HL-60 (cell line): ENCODE data around the gene UBR4.

Experiments
- DNase-seq, 2 experiments: peaks; one replicate each; pipeline ENCODE4 v3.0.0-alpha.2; 2010 to 2020; ENCODE audit warnings: low read depth in 1 of 2, low spot score in 1 of 2
- H3K27ac ChIP-seq: fragments of 250-450 bp; sonication (Bioruptor Pico); replicated peaks from 2 replicates; pipeline ENCODE4 v1.5.1; 2020; ENCODE audit warnings: mild to moderate bottlenecking, moderate library complexity
- H3K27me3 ChIP-seq: fragments of 250-450 bp; sonication (Bioruptor Pico); 2 replicates; pipeline ENCODE4 v1.5.1; 2021; ENCODE audit warnings: mild to moderate bottlenecking, moderate library complexity; ENCODE audit not compliant: insufficient read depth, poor library complexity, severe bottlenecking
- H3K4me3 ChIP-seq: replicated peaks from 2 replicates; pipeline ENCODE4 v1.5.1; 2011; ENCODE audit warnings: mild to moderate bottlenecking, control low read depth, low read length; ENCODE audit not compliant: insufficient read depth
- CTCF ChIP-seq: IDR thresholded peaks from one replicate; pipeline ENCODE4 v1.5.1; 2011; ENCODE audit warnings: low read length, control low read depth, inconsistent platforms; ENCODE audit not compliant: insufficient read depth
- GABPA ChIP-seq: IDR thresholded peaks from 2 replicates; pipeline ENCODE4 v1.6.1; 2012; ENCODE audit warnings: low read depth
- POLR2AphosphoS5 ChIP-seq: IDR thresholded peaks from 2 replicates; pipeline ENCODE4 v1.6.1; 2012; ENCODE audit warnings: low read depth
- SPI1 ChIP-seq: IDR thresholded peaks from 2 replicates; pipeline ENCODE4 v1.6.1; 2012; ENCODE audit warnings: low read depth, mild to moderate bottlenecking, borderline replicate concordance
- TF ChIP-seq, protein P1 (sequence below): IDR thresholded peaks from 2 replicates; pipeline ENCODE4 v1.6.1; 2012; ENCODE audit warnings: low read depth; ENCODE audit not compliant: insufficient replicate concordance

Gene UBR4

GRCh38 chr1:19029191-19030085, 180.6 kb downstream of the UBR4 start:
- TF ChIP-seq SPI1 (no peak), GABPA (no peak)
- no peak overlapping the region for H3K27ac ChIP-seq
- DNase-seq, result peak; percentile 22 to 27
- peaks cover 12% of the 10 kb centered on the region for H3K27me3 ChIP-seq
- no peak overlapping the region for H3K4me3 ChIP-seq

DNA sequence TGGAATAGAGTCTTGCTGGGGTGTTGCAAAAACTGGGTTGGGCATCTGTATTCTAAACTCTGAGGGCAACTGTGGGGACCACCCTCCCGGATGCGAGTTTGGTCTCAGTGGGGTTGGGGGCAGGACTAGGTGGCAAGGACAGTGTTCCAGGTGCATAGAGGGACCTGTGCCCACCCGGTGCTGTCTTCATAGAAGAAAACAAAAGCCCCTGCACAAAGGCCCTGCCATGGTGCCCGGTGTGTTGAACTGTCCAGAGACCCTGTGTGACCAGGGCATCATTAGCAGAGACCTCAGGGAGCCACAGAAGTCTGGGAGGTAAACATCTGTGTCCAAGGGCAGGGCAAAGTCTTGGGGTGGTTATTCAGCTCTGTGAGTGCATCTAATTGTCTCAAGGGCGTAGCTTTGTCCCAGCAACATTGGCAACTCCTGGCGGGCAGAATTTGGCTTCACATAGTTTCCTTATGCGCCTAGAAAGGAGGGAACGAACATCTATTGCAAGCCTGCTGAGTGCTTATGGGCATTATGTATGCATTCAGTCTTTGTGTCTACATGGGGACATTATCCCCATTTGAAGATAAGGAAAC, 181.4 kb downstream of the UBR4 start:
- no peak overlapping the region for H3K4me3 ChIP-seq
- peaks cover 12% of the 10 kb centered on the region for H3K27me3 ChIP-seq
- TF ChIP-seq CTCF (no peak), GABPA (no peak), SPI1 (no peak), POLR2AphosphoS5 (no peak)
- TF ChIP-seq, protein P1, sequence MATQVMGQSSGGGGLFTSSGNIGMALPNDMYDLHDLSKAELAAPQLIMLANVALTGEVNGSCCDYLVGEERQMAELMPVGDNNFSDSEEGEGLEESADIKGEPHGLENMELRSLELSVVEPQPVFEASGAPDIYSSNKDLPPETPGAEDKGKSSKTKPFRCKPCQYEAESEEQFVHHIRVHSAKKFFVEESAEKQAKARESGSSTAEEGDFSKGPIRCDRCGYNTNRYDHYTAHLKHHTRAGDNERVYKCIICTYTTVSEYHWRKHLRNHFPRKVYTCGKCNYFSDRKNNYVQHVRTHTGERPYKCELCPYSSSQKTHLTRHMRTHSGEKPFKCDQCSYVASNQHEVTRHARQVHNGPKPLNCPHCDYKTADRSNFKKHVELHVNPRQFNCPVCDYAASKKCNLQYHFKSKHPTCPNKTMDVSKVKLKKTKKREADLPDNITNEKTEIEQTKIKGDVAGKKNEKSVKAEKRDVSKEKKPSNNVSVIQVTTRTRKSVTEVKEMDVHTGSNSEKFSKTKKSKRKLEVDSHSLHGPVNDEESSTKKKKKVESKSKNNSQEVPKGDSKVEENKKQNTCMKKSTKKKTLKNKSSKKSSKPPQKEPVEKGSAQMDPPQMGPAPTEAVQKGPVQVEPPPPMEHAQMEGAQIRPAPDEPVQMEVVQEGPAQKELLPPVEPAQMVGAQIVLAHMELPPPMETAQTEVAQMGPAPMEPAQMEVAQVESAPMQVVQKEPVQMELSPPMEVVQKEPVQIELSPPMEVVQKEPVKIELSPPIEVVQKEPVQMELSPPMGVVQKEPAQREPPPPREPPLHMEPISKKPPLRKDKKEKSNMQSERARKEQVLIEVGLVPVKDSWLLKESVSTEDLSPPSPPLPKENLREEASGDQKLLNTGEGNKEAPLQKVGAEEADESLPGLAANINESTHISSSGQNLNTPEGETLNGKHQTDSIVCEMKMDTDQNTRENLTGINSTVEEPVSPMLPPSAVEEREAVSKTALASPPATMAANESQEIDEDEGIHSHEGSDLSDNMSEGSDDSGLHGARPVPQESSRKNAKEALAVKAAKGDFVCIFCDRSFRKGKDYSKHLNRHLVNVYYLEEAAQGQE, result no peak
- no peak overlapping the region for H3K27ac ChIP-seq
- no peak for DNase-seq

- Histone ChIP-seq H3K27ac (no peak overlapping the region), H3K4me3 (no peak overlapping the region), H3K27me3 (peaks cover 12% of the 10 kb centered on the region)
- TF ChIP-seq, protein P1, result no peak
- DNase-seq, result no peak
These were observed 182.0 kb downstream of the UBR4 start for GRCh38 chr1:19028110-19028509.
